ENCODE results near the gene PAQR3. TPM values are rescaled to one million over a fixed set of nuclear protein-coding genes. Genes with fewer than 3 reads are reported as not detected.

Gene PAQR3
- 23.5 TPM for total RNA-seq
- polyA plus RNA-seq: 10 to 100 TPM in 2 of 4 donors, 1 to 10 TPM in 2; 6.5 to 11.7 (median 9.9) TPM

DNA sequence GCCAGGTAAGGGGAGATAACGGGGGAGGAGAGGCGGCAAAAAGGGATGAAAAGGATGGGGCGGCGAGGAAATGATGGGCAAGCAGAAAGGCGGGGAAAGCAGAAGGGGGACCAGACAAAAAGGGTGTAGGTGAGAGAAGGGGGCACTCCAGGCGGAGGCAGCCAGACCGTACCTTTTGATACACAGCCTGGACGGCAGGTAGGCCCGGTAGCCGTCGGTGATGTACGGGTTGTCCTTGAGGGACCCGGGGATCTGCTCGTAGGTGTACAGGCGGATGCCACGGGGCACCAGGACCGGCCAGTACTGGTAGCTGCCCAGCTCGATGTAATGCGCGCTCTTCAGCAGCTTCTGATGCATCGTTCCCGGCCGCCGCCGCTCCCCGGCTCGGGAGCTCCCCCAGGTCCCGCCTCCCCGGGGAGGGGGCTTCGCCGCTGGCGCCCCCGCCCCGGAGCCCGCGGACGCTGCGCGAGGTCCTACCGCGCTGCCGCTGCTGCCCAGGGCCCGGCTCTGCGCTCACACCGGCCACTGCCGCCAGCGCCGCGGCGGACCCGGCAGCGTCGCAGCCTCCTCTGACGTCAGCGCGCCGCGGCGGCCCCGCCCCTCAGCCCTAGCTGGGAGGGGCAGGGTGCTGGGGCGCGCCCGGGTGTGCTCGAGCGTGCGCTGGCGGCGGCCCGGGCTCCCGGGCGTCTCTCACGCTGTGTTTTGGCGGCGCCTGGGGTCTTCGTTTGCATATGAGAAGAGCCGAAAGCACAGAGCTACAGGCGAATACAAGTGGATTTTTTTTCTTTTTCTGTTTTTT is at the start of gene PAQR3:
Gene PAQR3, minus strand, starts transcription at position 571 of the 799 bp plus-strand sequence. Its CDS starts 214 bp downstream, at position 357.
- peak; percentile 80 to 88 (median 85) for DNase-seq
- Mint-ChIP-seq H3K4me3 (peak within 1 kb of the TSS; percentile 90 to 97 (median 96)), H3K36me3 (peaks cover 5% of the 10 kb centered on the region), H3K4me1 (peaks cover 9 to 48% (median 26%) of the 10 kb centered on the region in 4 donors), H3K9me3 (peaks cover 0 to 2% (median 0%) of the 10 kb centered on the region in 7 donors), H3K27ac (peak within 1 kb of the TSS; percentile 92 to 96 (median 93)), H3K27me3 (peaks cover 13% of the 10 kb centered on the region)
- ATAC-seq (ENCODE audit: low read depth in 2 of 2): peak; percentile 97 to 98
- Histone ChIP-seq H3K27ac (ENCODE audit: insufficient read depth, low read length, poor library complexity, severe bottlenecking) (no peak within 1 kb of the TSS), H3K9me3 (ENCODE audit: control insufficient read depth in 2 of 2, low read length in 2 of 2) (no peaks in the 10 kb centered on the region), H3K4me1 (ENCODE audit: control insufficient read depth, insufficient read depth, low read length, poor library complexity, severe bottlenecking) (peaks cover 18% of the 10 kb centered on the region), H3K27me3 (ENCODE audit: control insufficient read depth, insufficient read depth, low read length) (peaks cover 1% of the 10 kb centered on the region), H3K4me3 (ENCODE audit: low read depth, low read length) (peak within 1 kb of the TSS; percentile 90), H3K36me3 (ENCODE audit: control insufficient read depth, insufficient read depth, low read length) (peaks cover 4% of the 10 kb centered on the region)

GRCh38 chr4:78987683-78988082 is 48.4 kb upstream of the PAQR3 start:
- Histone ChIP-seq H3K9me3 (ENCODE audit: control insufficient read depth in 2 of 2, low read length in 2 of 2) (no peaks in the 10 kb centered on the region), H3K27me3 (ENCODE audit: control insufficient read depth, insufficient read depth, low read length) (peaks cover 3% of the 10 kb centered on the region), H3K36me3 (ENCODE audit: control insufficient read depth, insufficient read depth, low read length) (no peaks in the 10 kb centered on the region), H3K4me1 (ENCODE audit: control insufficient read depth, insufficient read depth, low read length, poor library complexity, severe bottlenecking) (no peaks in the 10 kb centered on the region), H3K27ac (ENCODE audit: insufficient read depth, low read length, poor library complexity, severe bottlenecking) (no peak overlapping the region), H3K4me3 (ENCODE audit: low read depth, low read length) (no peak overlapping the region)
- ATAC-seq (ENCODE audit: low read depth in 2 of 2): no peak
- Mint-ChIP-seq H3K36me3 (no peaks in the 10 kb centered on the region), H3K4me3 (no peak overlapping the region), H3K9me3 (no peaks in the 10 kb centered on the region), H3K27me3 (peaks cover 13% of the 10 kb centered on the region), H3K27ac (no peak overlapping the region), H3K4me1 (peaks cover 0 to 2% (median 0%) of the 10 kb centered on the region in 4 donors)
- DNase-seq: no peak

- Histone ChIP-seq H3K4me3 (ENCODE audit: low read depth, low read length) (no peak overlapping the region), H3K27ac (ENCODE audit: insufficient read depth, low read length, poor library complexity, severe bottlenecking) (no peak overlapping the region), H3K27me3 (ENCODE audit: control insufficient read depth, insufficient read depth, low read length) (peaks cover 3% of the 10 kb centered on the region), H3K9me3 (ENCODE audit: control insufficient read depth in 2 of 2, low read length in 2 of 2) (no peaks in the 10 kb centered on the region), H3K36me3 (ENCODE audit: control insufficient read depth, insufficient read depth, low read length) (no peaks in the 10 kb centered on the region), H3K4me1 (ENCODE audit: control insufficient read depth, insufficient read depth, low read length, poor library complexity, severe bottlenecking) (no peaks in the 10 kb centered on the region)
- DNase-seq: no peak
- Mint-ChIP-seq H3K36me3 (no peaks in the 10 kb centered on the region), H3K27ac (no peak overlapping the region), H3K27me3 (peaks cover 13% of the 10 kb centered on the region), H3K4me3 (no peak overlapping the region), H3K4me1 (no peaks in the 10 kb centered on the region), H3K9me3 (no peaks in the 10 kb centered on the region)
- no peak for ATAC-seq (ENCODE audit: low read depth in 2 of 2)
Observed at GRCh38 chr4:78984593-78984992, 45.4 kb upstream of the PAQR3 start.

DNA sequence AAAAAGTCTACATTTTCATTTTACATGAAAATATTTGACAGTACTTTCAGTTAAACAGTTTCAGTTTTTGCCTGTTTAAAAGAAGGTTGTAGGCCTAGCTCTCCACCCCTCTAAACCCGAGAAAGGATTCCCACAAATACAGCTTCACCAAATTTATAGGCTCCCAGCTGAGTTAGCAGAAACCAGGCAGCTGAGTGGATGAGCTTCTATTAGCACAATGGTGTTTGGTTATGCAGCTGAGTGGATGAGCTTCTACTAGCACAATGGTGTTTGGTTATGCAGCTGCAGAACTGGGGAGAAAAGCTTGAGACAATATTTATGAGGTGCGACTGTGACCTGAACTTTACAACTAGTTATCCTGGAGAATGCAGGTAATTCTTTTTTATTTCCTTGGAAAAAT is 36.6 kb upstream of the PAQR3 start:
- Mint-ChIP-seq H3K4me3 (no peak overlapping the region), H3K36me3 (peaks cover 3% of the 10 kb centered on the region), H3K4me1 (no peaks in the 10 kb centered on the region), H3K27me3 (peaks cover 10% of the 10 kb centered on the region), H3K27ac (no peak overlapping the region), H3K9me3 (peaks cover 0 to 5% (median 0%) of the 10 kb centered on the region in 7 donors)
- H3K4me3 ChIP-seq (ENCODE audit: low read depth, low read length): no peak overlapping the region
- no peaks in the 10 kb centered on the region for H3K27me3 ChIP-seq (ENCODE audit: control insufficient read depth, insufficient read depth, low read length)
- ATAC-seq (ENCODE audit: low read depth in 2 of 2) (no peak), DNase-seq (no peak)
- H3K9me3 ChIP-seq (ENCODE audit: control insufficient read depth in 2 of 2, low read length in 2 of 2): no peaks in the 10 kb centered on the region
- H3K27ac ChIP-seq (ENCODE audit: insufficient read depth, low read length, poor library complexity, severe bottlenecking): no peak overlapping the region
- H3K4me1 ChIP-seq (ENCODE audit: control insufficient read depth, insufficient read depth, low read length, poor library complexity, severe bottlenecking): no peaks in the 10 kb centered on the region
- H3K36me3 ChIP-seq (ENCODE audit: control insufficient read depth, insufficient read depth, low read length): no peaks in the 10 kb centered on the region

DNA sequence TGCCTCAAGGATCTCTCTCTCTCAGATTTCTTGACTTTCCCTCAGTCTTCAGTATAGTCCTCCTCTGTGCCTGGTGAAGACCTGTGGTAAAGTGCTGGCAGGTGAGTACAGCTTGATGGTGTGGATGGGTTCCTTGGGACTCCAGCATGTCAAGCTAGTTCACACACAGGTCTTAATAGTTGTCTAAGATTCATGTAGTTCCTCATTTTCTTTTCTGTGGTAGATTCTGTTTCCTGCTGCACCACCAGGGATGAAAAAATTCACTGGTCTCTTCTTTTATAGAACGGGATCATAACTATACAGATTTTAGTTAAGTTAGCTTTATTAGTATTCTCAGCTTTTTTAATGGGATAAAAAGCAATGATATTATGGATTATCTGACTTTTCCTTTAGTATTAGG is 32.5 kb upstream of the PAQR3 start:
- no peaks in the 10 kb centered on the region for H3K9me3 ChIP-seq (ENCODE audit: control insufficient read depth in 2 of 2, low read length in 2 of 2)
- no peak overlapping the region for H3K4me3 Mint-ChIP-seq
- H3K27ac ChIP-seq (ENCODE audit: insufficient read depth, low read length, poor library complexity, severe bottlenecking): no peak overlapping the region
- H3K4me1 ChIP-seq (ENCODE audit: control insufficient read depth, insufficient read depth, low read length, poor library complexity, severe bottlenecking): no peaks in the 10 kb centered on the region
- no peaks in the 10 kb centered on the region for H3K36me3 ChIP-seq (ENCODE audit: control insufficient read depth, insufficient read depth, low read length)
- no peaks in the 10 kb centered on the region for H3K4me1 Mint-ChIP-seq
- peaks cover 14% of the 10 kb centered on the region for H3K27me3 Mint-ChIP-seq
- DNase-seq: no peak
- H3K36me3 Mint-ChIP-seq: peaks cover 3% of the 10 kb centered on the region
- no peak for ATAC-seq (ENCODE audit: low read depth in 2 of 2)
- H3K9me3 Mint-ChIP-seq: peaks cover 0 to 7% (median 0%) of the 10 kb centered on the region in 7 donors
- peaks cover 3% of the 10 kb centered on the region for H3K27me3 ChIP-seq (ENCODE audit: control insufficient read depth, insufficient read depth, low read length)
- H3K27ac Mint-ChIP-seq: no peak overlapping the region
- no peak overlapping the region for H3K4me3 ChIP-seq (ENCODE audit: low read depth, low read length)

DNA sequence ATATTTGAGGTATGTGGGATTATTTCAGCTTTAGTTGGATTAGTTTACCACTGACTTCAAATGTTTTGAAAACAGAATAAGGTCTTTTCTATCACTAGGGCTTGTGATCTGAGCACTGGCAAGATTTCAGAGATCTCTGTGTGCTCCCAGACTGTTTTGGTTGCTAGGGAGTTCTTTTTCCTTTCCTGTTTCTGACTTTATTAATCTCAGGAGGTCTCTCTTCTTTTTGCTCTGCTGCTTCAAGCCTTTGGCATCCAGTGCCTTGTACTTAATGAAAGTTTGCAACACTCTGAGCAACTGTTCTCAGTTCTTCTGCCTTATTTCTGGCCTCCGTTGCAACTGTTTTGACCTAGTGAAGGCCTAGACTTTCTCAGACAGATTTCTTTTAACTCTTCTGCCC is 32.1 kb upstream of the PAQR3 start:
- H3K27me3 ChIP-seq (ENCODE audit: control insufficient read depth, insufficient read depth, low read length): peaks cover 3% of the 10 kb centered on the region
- peaks cover 3% of the 10 kb centered on the region for H3K36me3 Mint-ChIP-seq
- ATAC-seq (ENCODE audit: low read depth in 2 of 2) (no peak), DNase-seq (no peak)
- no peaks in the 10 kb centered on the region for H3K4me1 ChIP-seq (ENCODE audit: control insufficient read depth, insufficient read depth, low read length, poor library complexity, severe bottlenecking)
- no peak overlapping the region for H3K4me3 ChIP-seq (ENCODE audit: low read depth, low read length)
- no peak overlapping the region for H3K27ac ChIP-seq (ENCODE audit: insufficient read depth, low read length, poor library complexity, severe bottlenecking)
- H3K9me3 ChIP-seq (ENCODE audit: control insufficient read depth in 2 of 2, low read length in 2 of 2): no peaks in the 10 kb centered on the region
- H3K36me3 ChIP-seq (ENCODE audit: control insufficient read depth, insufficient read depth, low read length): no peaks in the 10 kb centered on the region
- H3K27ac Mint-ChIP-seq: no peak overlapping the region
- no peaks in the 10 kb centered on the region for H3K4me1 Mint-ChIP-seq
- peaks cover 0 to 7% (median 0%) of the 10 kb centered on the region in 7 donors for H3K9me3 Mint-ChIP-seq
- no peak overlapping the region for H3K4me3 Mint-ChIP-seq
- peaks cover 14% of the 10 kb centered on the region for H3K27me3 Mint-ChIP-seq

DNA sequence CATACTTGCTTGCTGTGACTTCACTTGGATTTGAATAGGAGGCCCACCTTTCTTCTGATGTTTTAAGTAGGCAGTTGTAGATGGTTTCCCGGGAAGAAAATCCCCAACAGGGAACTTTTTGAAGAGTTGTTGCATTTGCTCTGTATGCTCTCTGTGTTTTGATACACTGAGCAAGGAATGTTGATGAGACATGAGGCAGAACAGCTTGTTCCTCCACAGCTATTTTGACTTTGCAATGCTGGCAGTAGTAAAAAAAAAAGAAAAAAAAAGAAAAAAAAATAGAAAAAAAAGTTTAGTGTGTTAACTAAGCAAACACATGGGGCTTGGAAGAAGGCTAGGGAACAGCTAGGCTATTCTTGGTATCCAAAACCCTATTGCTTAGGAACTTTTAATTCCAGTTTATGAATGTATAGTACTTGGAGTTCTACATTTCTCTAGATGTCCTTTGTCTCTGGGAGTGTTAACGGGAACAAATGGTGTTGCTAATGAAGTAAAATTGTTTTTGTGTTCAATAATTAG is 23.4 kb upstream of the PAQR3 start:
- Mint-ChIP-seq H3K27me3 (peaks cover 13% of the 10 kb centered on the region), H3K4me3 (no peak overlapping the region), H3K36me3 (no peaks in the 10 kb centered on the region), H3K27ac (no peak overlapping the region), H3K9me3 (peaks cover 0 to 2% (median 0%) of the 10 kb centered on the region in 7 donors), H3K4me1 (no peaks in the 10 kb centered on the region)
- Histone ChIP-seq H3K27ac (ENCODE audit: insufficient read depth, low read length, poor library complexity, severe bottlenecking) (no peak overlapping the region), H3K4me1 (ENCODE audit: control insufficient read depth, insufficient read depth, low read length, poor library complexity, severe bottlenecking) (no peaks in the 10 kb centered on the region), H3K36me3 (ENCODE audit: control insufficient read depth, insufficient read depth, low read length) (no peaks in the 10 kb centered on the region), H3K4me3 (ENCODE audit: low read depth, low read length) (no peak overlapping the region), H3K27me3 (ENCODE audit: control insufficient read depth, insufficient read depth, low read length) (peaks cover 4% of the 10 kb centered on the region), H3K9me3 (ENCODE audit: control insufficient read depth in 2 of 2, low read length in 2 of 2) (no peaks in the 10 kb centered on the region)
- ATAC-seq (ENCODE audit: low read depth in 2 of 2) (no peak), DNase-seq (no peak)

DNA sequence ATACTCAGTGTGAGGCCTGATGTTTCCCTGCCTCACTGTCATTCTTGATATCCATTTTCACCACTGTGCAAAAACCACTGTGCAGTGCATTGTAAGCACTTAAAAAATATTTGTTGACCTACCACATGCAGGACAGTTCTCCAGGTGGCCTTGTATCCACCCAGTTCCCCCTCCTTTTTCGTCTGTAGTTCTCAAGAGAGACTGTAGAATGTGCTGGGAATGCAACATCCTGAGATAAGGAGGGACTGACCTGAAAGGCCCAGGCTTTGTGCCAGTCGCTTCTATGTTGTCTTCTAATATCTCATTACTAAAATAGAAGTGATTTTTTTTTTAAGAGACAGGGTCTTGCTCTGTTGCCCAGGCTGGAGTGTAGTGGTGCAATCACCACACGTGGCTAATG is 21.7 kb upstream of the PAQR3 start:
- no peaks in the 10 kb centered on the region for H3K36me3 Mint-ChIP-seq
- peaks cover 3% of the 10 kb centered on the region for H3K27me3 ChIP-seq (ENCODE audit: control insufficient read depth, insufficient read depth, low read length)
- no peak overlapping the region for H3K27ac Mint-ChIP-seq

More for the DNA sequence above, 21.7 kb upstream of the PAQR3 start:
- Mint-ChIP-seq H3K27me3 (peaks cover 13% of the 10 kb centered on the region), H3K9me3 (no peaks in the 10 kb centered on the region), H3K4me3 (no peak overlapping the region), H3K4me1 (no peaks in the 10 kb centered on the region)
- Histone ChIP-seq H3K9me3 (ENCODE audit: control insufficient read depth in 2 of 2, low read length in 2 of 2) (no peaks in the 10 kb centered on the region), H3K4me3 (ENCODE audit: low read depth, low read length) (no peak overlapping the region), H3K4me1 (ENCODE audit: control insufficient read depth, insufficient read depth, low read length, poor library complexity, severe bottlenecking) (no peaks in the 10 kb centered on the region), H3K36me3 (ENCODE audit: control insufficient read depth, insufficient read depth, low read length) (no peaks in the 10 kb centered on the region), H3K27ac (ENCODE audit: insufficient read depth, low read length, poor library complexity, severe bottlenecking) (no peak overlapping the region)
- ATAC-seq (ENCODE audit: low read depth in 2 of 2): no peak
- no peak for DNase-seq
